ENCODE results near the gene TMEM141. TPM values are rescaled to one million over a fixed set of nuclear protein-coding genes. Genes with fewer than 3 reads are reported as not detected.

The TMEM141 gene
- polyA plus RNA-seq = 100 to 1,000 TPM; 148 to 518 (median 194) TPM
- long read RNA-seq, donor 1, transcript TMEM141-204 (4 exons, 683 nt) = minor isoform, 15 of 506 reads
- long read RNA-seq, donor 1, transcript TMEM141-201 (5 exons, 768 nt) = major isoform, 331 of 506 reads
- long read RNA-seq, donor 1, transcript TMEM141-202 (5 exons, 839 nt) = minor isoform, 34 of 506 reads
- long read RNA-seq, donor 1, partial matches to known transcripts = 93 of 506 reads
- long read RNA-seq, donor 1, other reads (novel, unspliced or antisense) = 30 of 506 reads
- long read RNA-seq, donor 2, transcript TMEM141-201 (5 exons, 768 nt) = major isoform, 66 of 79 reads
- long read RNA-seq, donor 2, partial matches to known transcripts = 8 of 79 reads
- long read RNA-seq, donor 2, other reads (novel, unspliced or antisense) = 0 of 79 reads
- long read RNA-seq, donor 3, transcript TMEM141-202 (5 exons, 839 nt) = minor isoform, 11 of 103 reads
- long read RNA-seq, donor 3, transcript TMEM141-204 (4 exons, 683 nt) = minor isoform, 9 of 103 reads
- long read RNA-seq, donor 3, transcript TMEM141-201 (5 exons, 768 nt) = major isoform, 69 of 103 reads
- long read RNA-seq, donor 3, partial matches to known transcripts = 10 of 103 reads
- long read RNA-seq, donor 3, other reads (novel, unspliced or antisense) = 0 of 103 reads
- long read RNA-seq, donor 4, partial matches to known transcripts = 0 of 4 reads
- long read RNA-seq, donor 4, other reads (novel, unspliced or antisense) = 0 of 4 reads
- long read RNA-seq, donor 5, transcript TMEM141-201 (5 exons, 768 nt) = major isoform, 45 of 65 reads
- long read RNA-seq, donor 5, partial matches to known transcripts = 13 of 65 reads
- long read RNA-seq, donor 5, other reads (novel, unspliced or antisense) = 0 of 65 reads
- long read RNA-seq, donor 6, transcript TMEM141-202 (5 exons, 839 nt) = minor isoform, 16 of 144 reads
- long read RNA-seq, donor 6, transcript TMEM141-204 (4 exons, 683 nt) = minor isoform, 5 of 144 reads
- long read RNA-seq, donor 6, transcript TMEM141-201 (5 exons, 768 nt) = major isoform, 114 of 144 reads
- long read RNA-seq, donor 6, partial matches to known transcripts = 8 of 144 reads
- long read RNA-seq, donor 6, other reads (novel, unspliced or antisense) = 0 of 144 reads
- long read RNA-seq, donor 7 = 0 reads
- long read RNA-seq, donor 8, transcript TMEM141-201 (5 exons, 768 nt) = major isoform, 5 of 7 reads
- long read RNA-seq, donor 8, partial matches to known transcripts = 0 of 7 reads
- long read RNA-seq, donor 8, other reads (novel, unspliced or antisense) = 0 of 7 reads
- long read RNA-seq, donor 9, transcript TMEM141-201 (5 exons, 768 nt) = major isoform, 32 of 37 reads
- long read RNA-seq, donor 9, partial matches to known transcripts = 0 of 37 reads
- long read RNA-seq, donor 9, other reads (novel, unspliced or antisense) = 0 of 37 reads
- long read RNA-seq, donor 10, transcript TMEM141-201 (5 exons, 768 nt) = major isoform, 224 of 331 reads
- long read RNA-seq, donor 10, transcript TMEM141-202 (5 exons, 839 nt) = minor isoform, 24 of 331 reads
- long read RNA-seq, donor 10, transcript TMEM141-204 (4 exons, 683 nt) = minor isoform, 9 of 331 reads
- long read RNA-seq, donor 10, partial matches to known transcripts = 70 of 331 reads
- long read RNA-seq, donor 10, other reads (novel, unspliced or antisense) = 0 of 331 reads

- H3K4me3 ChIP-seq (ENCODE audit: low read depth in 1 of 3, low read length in 3 of 3) = peak within 1 kb of the TSS; percentile 60 to 92 (median 65)
- WGBS, 3 donors = 0 to 1% (median 1%) methylated on average over 49 to 70 of the region's 70 CpGs
- DNase-seq (peak; percentile 99 to 100), FAIRE-seq (no peak)
- peaks cover 0 to 38% (median 0%) of the 10 kb centered on the region in 3 donors for H3K36me3 ChIP-seq (ENCODE audit: control insufficient read depth in 3 of 3, insufficient read depth in 2 of 3, low read depth in 1 of 3, low read length in 3 of 3)
- H3K27me3 ChIP-seq (ENCODE audit: control insufficient read depth in 3 of 3, insufficient read depth in 3 of 3, low read length in 3 of 3) = no peaks in the 10 kb centered on the region
- no peaks in the 10 kb centered on the region for H3K9me3 ChIP-seq (ENCODE audit: control insufficient read depth in 2 of 2, insufficient read depth in 1 of 2, low read depth in 1 of 2, low read length in 1 of 2)
- peak within 1 kb of the TSS; percentile 95 to 100 (median 97) for H3K27ac ChIP-seq (ENCODE audit: low read depth in 1 of 3, low read length in 2 of 3)
- H3K4me1 ChIP-seq (ENCODE audit: control insufficient read depth in 3 of 3, insufficient read depth in 2 of 3, low read depth in 1 of 3, low read length in 2 of 3) = peaks cover 0 to 73% (median 1%) of the 10 kb centered on the region in 3 donors
These were observed at the start of gene TMEM141 for GRCh38 chr9:136790640-136791515. TSS of gene TMEM141 (plus strand) at chr9:136791344. CDS start at chr9:136791371, 27 bp downstream.

DNA sequence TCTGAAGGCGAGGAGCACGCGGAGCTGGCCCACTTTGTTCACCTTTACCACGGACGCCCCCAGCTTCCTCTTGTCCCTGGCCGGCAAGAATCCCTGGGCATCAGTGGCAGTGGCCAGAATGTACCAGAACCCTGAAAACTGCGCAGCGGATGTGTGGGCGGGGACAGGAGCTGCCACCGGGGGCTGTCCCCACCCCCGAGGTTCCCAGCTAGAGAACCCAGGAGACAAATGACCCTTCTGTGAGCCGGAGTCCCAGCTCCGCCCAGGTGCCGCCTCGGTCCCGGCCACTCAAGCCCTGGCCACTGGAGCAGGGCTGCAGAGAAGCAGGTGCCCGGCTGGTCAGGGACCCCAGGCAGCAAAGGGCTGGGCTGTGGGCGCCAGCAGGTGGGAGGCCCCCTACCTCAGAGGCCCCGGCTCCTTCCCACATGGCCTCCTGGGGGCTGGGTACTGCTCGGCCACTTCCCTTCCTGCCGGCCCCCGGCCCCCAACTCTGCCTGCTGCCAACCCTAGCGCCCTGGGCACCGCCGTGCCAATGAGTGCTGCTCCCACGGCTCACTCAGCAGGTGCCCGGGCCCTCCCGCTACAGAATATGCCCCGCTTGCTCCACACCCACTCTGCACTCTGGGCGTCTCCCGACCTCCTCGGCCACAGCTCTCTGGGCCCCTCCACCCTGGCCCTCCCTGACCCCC lies 49.1 kb upstream of the TMEM141 start:
- peak overlapping the region in 1 of 3 donors; percentile 12 for H3K4me3 ChIP-seq (ENCODE audit: low read depth in 1 of 3, low read length in 3 of 3)
- 13 to 20% (median 17%) methylated on average over 24 to 32 of the region's 32 CpGs for WGBS, 3 donors

GRCh38 chr9:136742591-136743391 lies 48.4 kb upstream of the TMEM141 start, which contains the start of gene LCN10:
TSS of gene LCN10 (minus strand) at chr9:136742940. CDS start at chr9:136742903, 37 bp downstream.
- Histone ChIP-seq H3K4me3 (ENCODE audit: low read depth in 1 of 3, low read length in 3 of 3) (peak within 1 kb of the TSS in 1 of 3 donors; percentile 12), H3K36me3 (ENCODE audit: control insufficient read depth in 3 of 3, insufficient read depth in 2 of 3, low read depth in 1 of 3, low read length in 3 of 3) (no peaks in the 10 kb centered on the region), H3K9me3 (ENCODE audit: control insufficient read depth in 2 of 2, insufficient read depth in 1 of 2, low read depth in 1 of 2, low read length in 1 of 2) (peaks cover 0 to 10% of the 10 kb centered on the region in 2 donors), H3K27me3 (ENCODE audit: control insufficient read depth in 3 of 3, insufficient read depth in 3 of 3, low read length in 3 of 3) (peaks cover 0 to 24% (median 19%) of the 10 kb centered on the region in 3 donors), H3K27ac (ENCODE audit: low read depth in 1 of 3, low read length in 2 of 3) (peak within 1 kb of the TSS in 1 of 3 donors; percentile 64), H3K4me1 (ENCODE audit: control insufficient read depth in 3 of 3, insufficient read depth in 2 of 3, low read depth in 1 of 3, low read length in 2 of 3) (peaks cover 0 to 27% (median 0%) of the 10 kb centered on the region in 3 donors)
- peak in 1 of 2 donors; percentile 66 for DNase-seq
- WGBS, 3 donors = 7 to 40% (median 25%) methylated on average over 20 to 25 of the region's 25 CpGs
- no peak for FAIRE-seq

More for the DNA sequence above, 49.1 kb upstream of the TMEM141 start:
- peak in 1 of 2 donors; percentile 31 for DNase-seq
- Histone ChIP-seq H3K27ac (ENCODE audit: low read depth in 1 of 3, low read length in 2 of 3) (peak overlapping the region in 1 of 3 donors; percentile 64), H3K27me3 (ENCODE audit: control insufficient read depth in 3 of 3, insufficient read depth in 3 of 3, low read length in 3 of 3) (peaks cover 0 to 24% (median 19%) of the 10 kb centered on the region in 3 donors), H3K4me1 (ENCODE audit: control insufficient read depth in 3 of 3, insufficient read depth in 2 of 3, low read depth in 1 of 3, low read length in 2 of 3) (peaks cover 0 to 27% (median 0%) of the 10 kb centered on the region in 3 donors), H3K36me3 (ENCODE audit: control insufficient read depth in 3 of 3, insufficient read depth in 2 of 3, low read depth in 1 of 3, low read length in 3 of 3) (no peaks in the 10 kb centered on the region), H3K9me3 (ENCODE audit: control insufficient read depth in 2 of 2, insufficient read depth in 1 of 2, low read depth in 1 of 2, low read length in 1 of 2) (peaks cover 0 to 10% of the 10 kb centered on the region in 2 donors)
- no peak for FAIRE-seq

DNA sequence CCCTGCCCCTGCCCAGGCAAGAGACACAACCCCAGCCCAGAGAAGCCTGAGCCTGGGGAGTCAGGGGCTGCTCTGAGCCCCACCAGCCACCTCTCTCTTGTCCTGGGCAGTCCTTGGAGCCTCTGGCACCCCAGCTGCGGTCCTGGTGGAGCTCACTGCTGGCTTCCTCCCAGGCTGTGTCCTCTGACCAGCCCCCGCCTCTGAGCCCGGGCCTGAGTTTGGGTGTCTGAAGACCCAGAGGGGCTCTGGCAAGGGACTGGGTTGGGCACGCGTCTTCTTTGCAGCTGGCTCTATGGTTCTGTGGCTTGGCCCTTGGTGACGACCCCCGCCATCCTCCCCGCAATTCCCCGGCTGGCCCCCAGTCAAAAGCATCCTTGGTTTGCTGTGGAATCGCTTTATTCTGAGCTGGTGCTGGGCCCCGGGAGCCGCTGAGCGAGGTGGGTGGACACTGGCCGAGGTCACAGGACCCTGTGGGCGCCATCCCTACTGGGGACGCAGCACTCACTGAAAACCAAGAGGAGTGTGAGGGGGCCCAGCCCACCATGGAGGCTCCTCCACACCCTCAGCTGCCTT lies 47.4 kb upstream of the TMEM141 start:
- peaks cover 0 to 27% (median 0%) of the 10 kb centered on the region in 3 donors for H3K4me1 ChIP-seq (ENCODE audit: control insufficient read depth in 3 of 3, insufficient read depth in 2 of 3, low read depth in 1 of 3, low read length in 2 of 3)
- DNase-seq (no peak), FAIRE-seq (no peak)
- H3K4me3 ChIP-seq (ENCODE audit: low read depth in 1 of 3, low read length in 3 of 3) = no peak overlapping the region
- H3K36me3 ChIP-seq (ENCODE audit: control insufficient read depth in 3 of 3, insufficient read depth in 2 of 3, low read depth in 1 of 3, low read length in 3 of 3) = no peaks in the 10 kb centered on the region
- no peak overlapping the region for H3K27ac ChIP-seq (ENCODE audit: low read depth in 1 of 3, low read length in 2 of 3)
- H3K9me3 ChIP-seq (ENCODE audit: control insufficient read depth in 2 of 2, insufficient read depth in 1 of 2, low read depth in 1 of 2, low read length in 1 of 2) = peaks cover 0 to 7% of the 10 kb centered on the region in 2 donors
- 80 to 87% (median 84%) methylated on average over 16 of the region's 16 CpGs for WGBS, 3 donors
- H3K27me3 ChIP-seq (ENCODE audit: control insufficient read depth in 3 of 3, insufficient read depth in 3 of 3, low read length in 3 of 3) = peaks cover 0 to 21% (median 19%) of the 10 kb centered on the region in 3 donors

DNA sequence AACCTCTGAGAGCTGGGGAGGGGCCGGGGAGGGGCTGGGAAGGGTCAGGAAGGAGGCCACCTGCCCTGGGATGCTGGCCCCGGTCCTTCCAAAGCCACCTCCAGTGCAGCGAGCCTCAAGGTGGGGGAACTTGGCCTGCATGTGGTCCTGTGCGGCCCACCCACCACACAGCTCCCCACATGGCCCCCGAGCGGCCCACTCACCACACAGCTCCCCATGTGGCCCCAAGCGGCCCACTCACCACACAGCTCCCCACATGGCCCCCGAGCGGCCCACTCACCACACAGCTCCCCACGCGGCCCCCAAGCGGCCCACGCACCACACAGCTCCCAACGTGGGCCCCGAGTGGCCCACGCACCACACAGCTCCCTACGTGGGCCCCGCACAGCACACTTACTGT lies 46.4 kb upstream of the TMEM141 start:
- WGBS, 3 donors = 66 to 87% (median 86%) methylated on average over 18 of the region's 18 CpGs
- no peak for FAIRE-seq
- peaks cover 0 to 4% of the 10 kb centered on the region in 2 donors for H3K9me3 ChIP-seq (ENCODE audit: control insufficient read depth in 2 of 2, insufficient read depth in 1 of 2, low read depth in 1 of 2, low read length in 1 of 2)
- no peak overlapping the region for H3K27ac ChIP-seq (ENCODE audit: low read depth in 1 of 3, low read length in 2 of 3)
- H3K4me3 ChIP-seq (ENCODE audit: low read depth in 1 of 3, low read length in 3 of 3) = no peak overlapping the region
- no peak for DNase-seq
- H3K36me3 ChIP-seq (ENCODE audit: control insufficient read depth in 3 of 3, insufficient read depth in 2 of 3, low read depth in 1 of 3, low read length in 3 of 3) = no peaks in the 10 kb centered on the region
- H3K4me1 ChIP-seq (ENCODE audit: control insufficient read depth in 3 of 3, insufficient read depth in 2 of 3, low read depth in 1 of 3, low read length in 2 of 3) = peaks cover 0 to 27% (median 0%) of the 10 kb centered on the region in 3 donors
- H3K27me3 ChIP-seq (ENCODE audit: control insufficient read depth in 3 of 3, insufficient read depth in 3 of 3, low read length in 3 of 3) = peaks cover 0 to 21% (median 16%) of the 10 kb centered on the region in 3 donors

Data from small intestine (tissue), 16 donors.